Esophagus squamous epithelium (tissue), 4 donors: ENCODE measurements around the gene DLG2.

ENCODE experiments used
- POLR2A ChIP-seq, 4 donors: fragments of 450-650 bp; IDR thresholded peaks; one replicate each; pipeline ENCODE4 v1.6.1; 2017; ENCODE audit warnings: antibody characterized with exemption in 4 of 4, mild to moderate bottlenecking in 4 of 4, moderate library complexity in 3 of 4
- TF ChIP-seq, protein P1 (sequence below), 6 experiments: fragments of 450-650 bp in 4 of 6; fragments of 200-600 bp in 2 of 6; sonication (generic) in 2 of 6; IDR thresholded peaks; one replicate each; pipeline ENCODE4 v1.5.1; 2016 to 2019; ENCODE audit warnings: antibody characterized with exemption in 6 of 6, mild to moderate bottlenecking in 4 of 6, moderate library complexity in 4 of 6

- TF ChIP-seq, protein P1, sequence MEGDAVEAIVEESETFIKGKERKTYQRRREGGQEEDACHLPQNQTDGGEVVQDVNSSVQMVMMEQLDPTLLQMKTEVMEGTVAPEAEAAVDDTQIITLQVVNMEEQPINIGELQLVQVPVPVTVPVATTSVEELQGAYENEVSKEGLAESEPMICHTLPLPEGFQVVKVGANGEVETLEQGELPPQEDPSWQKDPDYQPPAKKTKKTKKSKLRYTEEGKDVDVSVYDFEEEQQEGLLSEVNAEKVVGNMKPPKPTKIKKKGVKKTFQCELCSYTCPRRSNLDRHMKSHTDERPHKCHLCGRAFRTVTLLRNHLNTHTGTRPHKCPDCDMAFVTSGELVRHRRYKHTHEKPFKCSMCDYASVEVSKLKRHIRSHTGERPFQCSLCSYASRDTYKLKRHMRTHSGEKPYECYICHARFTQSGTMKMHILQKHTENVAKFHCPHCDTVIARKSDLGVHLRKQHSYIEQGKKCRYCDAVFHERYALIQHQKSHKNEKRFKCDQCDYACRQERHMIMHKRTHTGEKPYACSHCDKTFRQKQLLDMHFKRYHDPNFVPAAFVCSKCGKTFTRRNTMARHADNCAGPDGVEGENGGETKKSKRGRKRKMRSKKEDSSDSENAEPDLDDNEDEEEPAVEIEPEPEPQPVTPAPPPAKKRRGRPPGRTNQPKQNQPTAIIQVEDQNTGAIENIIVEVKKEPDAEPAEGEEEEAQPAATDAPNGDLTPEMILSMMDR (IDR thresholded peaks at IDR 0.05): no peak
- no peak for TF ChIP-seq POLR2A (IDR thresholded peaks at IDR 0.05)
These were observed 1882.4 kb downstream of the DLG2 start for GRCh38 chr11:83744620-83745192.
